ENCODE data around the gene PSAP. TPM values are rescaled to one million over a fixed set of nuclear protein-coding genes. Genes with fewer than 3 reads are reported as not detected.

The PSAP gene
- total and polyA plus RNA-seq, 4 donors: 255 to 671 (median 472) TPM

GRCh38 chr10:71789871-71790270, 61.2 kb downstream of the PSAP start:
- 85% methylated on average over 10 of the region's 10 CpGs for WGBS
- H3K4me3 ChIP-seq (ENCODE audit: low read depth in 1 of 3, low read length in 3 of 3): no peak overlapping the region
- H3K9me3 ChIP-seq (ENCODE audit: control insufficient read depth in 4 of 4, low read length in 3 of 4): no peaks in the 10 kb centered on the region
- no peaks in the 10 kb centered on the region for H3K4me1 ChIP-seq (ENCODE audit: control insufficient read depth in 4 of 4, insufficient read depth in 4 of 4, low read length in 3 of 4)
- no peak overlapping the region for H3K27ac ChIP-seq (ENCODE audit: low read depth in 1 of 2, low read length in 2 of 2)
- no peak for TF ChIP-seq EGR1 (IDR thresholded peaks at IDR 0.05; ENCODE audit: low read depth in 2 of 2)
- no peak for TF ChIP-seq YY1 (IDR thresholded peaks at IDR 0.05)
- TF ChIP-seq HNF4A (conservative IDR thresholded peaks at IDR 0.05): no peak
- TF ChIP-seq TAF1 (conservative IDR thresholded peaks at IDR 0.05): no peak
- TF ChIP-seq CTCF (IDR thresholded peaks at IDR 0.05; ENCODE audit: low read depth, low read length, missing input control): no peak
- no peak for TF ChIP-seq JUND (IDR thresholded peaks at IDR 0.05)
- TF ChIP-seq HNF4G (IDR thresholded peaks at IDR 0.05): no peak
- no peaks in the 10 kb centered on the region for H3K27me3 ChIP-seq (ENCODE audit: control insufficient read depth in 4 of 4, insufficient read depth in 4 of 4, low read length in 3 of 4)
- DNase-seq (ENCODE audit: low spot score): no peak
- no peak overlapping the region for H3K9ac ChIP-seq (ENCODE audit: low read depth in 1 of 2, low read length in 2 of 2)
- no peaks in the 10 kb centered on the region for H3K36me3 ChIP-seq (ENCODE audit: control insufficient read depth in 4 of 4, insufficient read depth in 3 of 4, low read depth in 1 of 4, low read length in 3 of 4)

- H3K27me3 ChIP-seq (ENCODE audit: control insufficient read depth in 4 of 4, insufficient read depth in 4 of 4, low read length in 3 of 4): no peaks in the 10 kb centered on the region
- 89% methylated on average over 8 of the region's 8 CpGs for WGBS
- no peaks in the 10 kb centered on the region for H3K36me3 ChIP-seq (ENCODE audit: control insufficient read depth in 4 of 4, insufficient read depth in 3 of 4, low read depth in 1 of 4, low read length in 3 of 4)
- no peaks in the 10 kb centered on the region for H3K9me3 ChIP-seq (ENCODE audit: control insufficient read depth in 4 of 4, low read length in 3 of 4)
- H3K4me3 ChIP-seq (ENCODE audit: low read depth in 1 of 3, low read length in 3 of 3): no peak overlapping the region
- TF ChIP-seq SP1 (IDR thresholded peaks at IDR 0.05) (no peak), NR2F2 (IDR thresholded peaks at IDR 0.05) (no peak), REST (IDR thresholded peaks at IDR 0.05) (no peak), HNF4G (IDR thresholded peaks at IDR 0.05) (no peak), EGR1 (IDR thresholded peaks at IDR 0.05; ENCODE audit: low read depth in 2 of 2) (no peak), TAF1 (conservative IDR thresholded peaks at IDR 0.05) (no peak), RAD21 (IDR thresholded peaks at IDR 0.05) (no peak)
- TF ChIP-seq, protein P1, sequence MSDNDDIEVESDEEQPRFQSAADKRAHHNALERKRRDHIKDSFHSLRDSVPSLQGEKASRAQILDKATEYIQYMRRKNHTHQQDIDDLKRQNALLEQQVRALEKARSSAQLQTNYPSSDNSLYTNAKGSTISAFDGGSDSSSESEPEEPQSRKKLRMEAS (IDR thresholded peaks at IDR 0.05): no peak
- no peak overlapping the region for H3K9ac ChIP-seq (ENCODE audit: low read depth in 1 of 2, low read length in 2 of 2)
- H3K4me1 ChIP-seq (ENCODE audit: control insufficient read depth in 4 of 4, insufficient read depth in 4 of 4, low read length in 3 of 4): no peaks in the 10 kb centered on the region
- no peak overlapping the region for H3K27ac ChIP-seq (ENCODE audit: low read depth in 1 of 2, low read length in 2 of 2)
- DNase-seq (ENCODE audit: low spot score): no peak
These were observed 62.1 kb downstream of the PSAP start for GRCh38 chr10:71788954-71789353.

- Histone ChIP-seq H3K27me3 (ENCODE audit: control insufficient read depth in 4 of 4, insufficient read depth in 4 of 4, low read length in 3 of 4) (no peaks in the 10 kb centered on the region), H3K4me1 (ENCODE audit: control insufficient read depth in 4 of 4, insufficient read depth in 4 of 4, low read length in 3 of 4) (peaks cover 0 to 3% (median 0%) of the 10 kb centered on the region in 4 donors), H3K9me3 (ENCODE audit: control insufficient read depth in 4 of 4, low read length in 3 of 4) (no peaks in the 10 kb centered on the region), H3K27ac (ENCODE audit: low read depth in 1 of 2, low read length in 2 of 2) (no peak overlapping the region), H3K4me3 (ENCODE audit: low read depth in 1 of 3, low read length in 3 of 3) (no peak overlapping the region), H3K36me3 (ENCODE audit: control insufficient read depth in 4 of 4, insufficient read depth in 3 of 4, low read depth in 1 of 4, low read length in 3 of 4) (no peaks in the 10 kb centered on the region), H3K9ac (ENCODE audit: low read depth in 1 of 2, low read length in 2 of 2) (no peak overlapping the region)
- no peak for DNase-seq (ENCODE audit: low spot score)
- WGBS: 94% methylated on average over 18 of the region's 18 CpGs
- TF ChIP-seq HNF4A (conservative IDR thresholded peaks at IDR 0.05) (no peak), CTCF (IDR thresholded peaks at IDR 0.05; ENCODE audit: low read depth, low read length, missing input control) (no peak), RAD21 (IDR thresholded peaks at IDR 0.05) (no peak), FOXA1 (IDR thresholded peaks at IDR 0.05) (no peak), GABPA (IDR thresholded peaks at IDR 0.05 in 1 of 2, conservative IDR thresholded peaks at IDR 0.05 in 1 of 2) (no peak), ZBTB33 (IDR thresholded peaks at IDR 0.05) (no peak)
- TF ChIP-seq, protein P2, sequence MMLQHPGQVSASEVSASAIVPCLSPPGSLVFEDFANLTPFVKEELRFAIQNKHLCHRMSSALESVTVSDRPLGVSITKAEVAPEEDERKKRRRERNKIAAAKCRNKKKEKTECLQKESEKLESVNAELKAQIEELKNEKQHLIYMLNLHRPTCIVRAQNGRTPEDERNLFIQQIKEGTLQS (IDR thresholded peaks at IDR 0.05): no peak
These were observed 66.3 kb downstream of the PSAP start for GRCh38 chr10:71784679-71785272.

Measured in liver (tissue), 9 donors.